H1 (cell line): ENCODE results near the gene VDR. TPM values are rescaled to one million over a fixed set of nuclear protein-coding genes. Genes with fewer than 3 reads are reported as not detected.
A peak's percentile ranks its signal among the peaks of the same experiment; 100 is the strongest.

Source experiments
- CTCF ChIA-PET: fragments of 300-600 bp; sonication (Branson Sonifier 250); formaldehyde crosslinking; loops from one replicate; lab custom pipeline; 2021; ENCODE audit not compliant: partially characterized antibody; lab: Charles Lee
- POLR2A ChIA-PET: fragments of 300-600 bp; sonication (Branson Sonifier 250); formaldehyde crosslinking; loops from one replicate; lab custom pipeline; 2021; ENCODE audit warnings: inconsistent platforms; ENCODE audit not compliant: partially characterized antibody; lab: Charles Lee
- DNase-seq, 2 experiments: peaks; one replicate each; pipeline versions ENCODE4 v3.0.0 to v3.0.0-alpha.2; 2010 to 2022; ENCODE audit warnings: low spot score in 2 of 2, low read depth in 1 of 2, mixed read lengths in 1 of 2
- FAIRE-seq: peaks from 2 replicates; lab custom pipeline; 2011; peaks lifted over from hg19 to GRCh38; lab: Jason Lieb, UNC
- H2AFZ ChIP-seq: 2 replicates; pipeline ENCODE4 v1.8.1; 2012; ENCODE audit warnings: low read length, inconsistent platforms
- H2AK5ac ChIP-seq: 2 replicates; pipeline ENCODE4 v1.6.1; 2013; ENCODE audit warnings: low read depth, low read length
- H2BK120ac ChIP-seq: replicated peaks from 2 replicates; pipeline ENCODE3; 2013; ENCODE audit warnings: low read depth, low read length, inconsistent platforms
- H2BK12ac ChIP-seq: 2 replicates; pipeline ENCODE4 v1.6.1; 2013; ENCODE audit warnings: low read depth, low read length
- H2BK15ac ChIP-seq: 2 replicates; pipeline ENCODE4 v1.6.1; 2013; ENCODE audit warnings: low read length
- H2BK20ac ChIP-seq: 2 replicates; pipeline ENCODE4 v1.6.1; 2013; ENCODE audit warnings: low read length
- H2BK5ac ChIP-seq: 2 replicates; pipeline ENCODE4 v1.6.1; 2013; ENCODE audit warnings: low read depth, low read length
- H3K14ac ChIP-seq: 2 replicates; pipeline ENCODE4 v1.6.1; 2013; ENCODE audit warnings: inconsistent platforms; ENCODE audit not compliant: insufficient read length
- H3K18ac ChIP-seq: 2 replicates; pipeline ENCODE4 v1.6.1; 2013; ENCODE audit warnings: low read length; ENCODE audit errors: extremely low read depth
- H3K23ac ChIP-seq: 2 replicates; pipeline ENCODE4 v1.6.1; 2013; ENCODE audit warnings: inconsistent platforms; ENCODE audit not compliant: insufficient read length
- H3K23me2 ChIP-seq: 2 replicates; pipeline ENCODE4 v1.6.1; 2013; ENCODE audit warnings: low read depth, low read length
- H3K27ac ChIP-seq: 2 replicates; pipeline ENCODE4 v1.6.1; 2011; ENCODE audit warnings: low read depth, low read length, inconsistent platforms
- H3K27me3 ChIP-seq, 4 experiments: replicated peaks in 1 of 4; 1 replicate in 1 of 4; 2 replicates in 3 of 4; pipeline versions ENCODE4 v1.6.1 to v1.8.1; 2011 to 2013; ENCODE audit warnings: low read length in 3 of 4, mild to moderate bottlenecking in 3 of 4, inconsistent platforms in 2 of 4, mixed read lengths in 2 of 4, moderate library complexity in 1 of 4; ENCODE audit not compliant: control insufficient read depth in 3 of 4, insufficient read depth in 3 of 4; ENCODE audit errors: extremely low read depth in 1 of 4
- H3K36me3 ChIP-seq, 4 experiments: 2 replicates each; pipeline versions ENCODE4 v1.6.1 to v1.8.1; 2011 to 2013; ENCODE audit warnings: mild to moderate bottlenecking in 4 of 4, low read length in 3 of 4, moderate library complexity in 2 of 4, control low read depth in 1 of 4, inconsistent platforms in 1 of 4; ENCODE audit not compliant: insufficient read depth in 4 of 4, control insufficient read depth in 2 of 4
- H3K4ac ChIP-seq: replicated peaks from 2 replicates; pipeline ENCODE3; 2013; ENCODE audit warnings: low read length, low read depth, mixed read lengths, inconsistent platforms; ENCODE audit not compliant: insufficient read length
- H3K4me1 ChIP-seq, 4 experiments: replicated peaks in 1 of 4; 1 replicate in 1 of 4; 2 replicates in 3 of 4; pipeline versions ENCODE4 v1.6.1 to v1.8.1; 2011 to 2013; ENCODE audit warnings: low read length in 3 of 4, inconsistent platforms in 2 of 4, mixed read lengths in 1 of 4; ENCODE audit not compliant: insufficient read depth in 4 of 4, control insufficient read depth in 3 of 4
- H3K4me2 ChIP-seq, 2 experiments: 2 replicates each; pipeline versions ENCODE4 v1.6.1 to v1.8.1; 2011 to 2013; ENCODE audit warnings: low read depth in 2 of 2, low read length in 2 of 2, control low read depth in 1 of 2, inconsistent platforms in 1 of 2, mild to moderate bottlenecking in 1 of 2; ENCODE audit not compliant: insufficient read depth in 1 of 2
- H3K4me3 ChIP-seq, 4 experiments: fragments of 200-600, 300-600 bp in 1 of 4; sonication (generic), shearing (Covaris generic), sonication (Bioruptor Twin) in 1 of 4; 2 replicates each; pipeline versions ENCODE4 v1.5.1 to v1.8.1; 2011 to 2016; ENCODE audit warnings: low read length in 4 of 4, low read depth in 3 of 4, control low read depth in 2 of 4, inconsistent platforms in 2 of 4, mild to moderate bottlenecking in 2 of 4, mixed read lengths in 1 of 4, moderate library complexity in 1 of 4; ENCODE audit not compliant: insufficient read depth in 2 of 4; ENCODE audit errors: extremely low read depth in 1 of 4
- H3K56ac ChIP-seq: replicated peaks from 2 replicates; pipeline ENCODE3; 2013; ENCODE audit warnings: low read depth, mild to moderate bottlenecking, mixed read lengths, low read length, inconsistent platforms; ENCODE audit not compliant: insufficient read length
- H3K79me1 ChIP-seq: 2 replicates; pipeline ENCODE4 v1.6.1; 2013; ENCODE audit warnings: low read depth, low read length, control low read depth
- H3K79me2 ChIP-seq, 2 experiments: 2 replicates each; pipeline versions ENCODE4 v1.6.1 to v1.8.1; 2012 to 2013; ENCODE audit warnings: low read length in 2 of 2, mild to moderate bottlenecking in 2 of 2, inconsistent platforms in 1 of 2; ENCODE audit not compliant: insufficient read depth in 2 of 2, control insufficient read depth in 1 of 2
- H3K9ac ChIP-seq, 4 experiments: replicated peaks in 1 of 4; 1 replicate in 1 of 4; 2 replicates in 3 of 4; pipeline versions ENCODE4 v1.6.1 to v1.8.1; 2011 to 2013; ENCODE audit warnings: low read depth in 3 of 4, low read length in 3 of 4, control low read depth in 2 of 4, mild to moderate bottlenecking in 2 of 4, moderate library complexity in 2 of 4, inconsistent platforms in 1 of 4; ENCODE audit errors: extremely low read depth in 1 of 4
- H3K9me3 ChIP-seq, 2 experiments: 2 replicates each; pipeline versions ENCODE4 v1.6.1 to v1.8.1; 2012 to 2013; ENCODE audit warnings: mild to moderate bottlenecking in 2 of 2, moderate library complexity in 2 of 2, control low read depth in 1 of 2, inconsistent platforms in 1 of 2, low read depth in 1 of 2, low read length in 1 of 2, mixed read lengths in 1 of 2; ENCODE audit not compliant: insufficient read depth in 2 of 2
- H4K20me1 ChIP-seq, 2 experiments: replicated peaks in 1 of 2; 2 replicates each; pipeline versions ENCODE3 to v1.8.1; 2011 to 2013; ENCODE audit warnings: inconsistent platforms in 2 of 2, low read length in 2 of 2, mild to moderate bottlenecking in 1 of 2; ENCODE audit not compliant: insufficient read depth in 2 of 2, control insufficient read depth in 1 of 2
- H4K5ac ChIP-seq: 2 replicates; pipeline ENCODE4 v1.6.1; 2013; ENCODE audit warnings: low read length, low read depth, mixed read lengths, inconsistent platforms; ENCODE audit not compliant: insufficient read length
- H4K8ac ChIP-seq: 2 replicates; pipeline ENCODE4 v1.8.0; 2013; ENCODE audit warnings: mild to moderate bottlenecking, moderate library complexity, low read length, inconsistent platforms; ENCODE audit not compliant: insufficient read depth; ENCODE audit errors: extremely low read depth
- H4K91ac ChIP-seq: replicated peaks from 2 replicates; pipeline ENCODE3; 2013; ENCODE audit warnings: low read length, mixed read lengths, inconsistent platforms; ENCODE audit not compliant: insufficient read length
- CTCF ChIP-seq, 3 experiments: IDR thresholded peaks; 1 replicate in 2 of 3; 2 replicates in 1 of 3; pipeline versions ENCODE4 v1.5.1 to v1.6.1; 2011; ENCODE audit warnings: low read length in 3 of 3, mild to moderate bottlenecking in 3 of 3, inconsistent platforms in 2 of 3, low read depth in 1 of 3, moderate library complexity in 1 of 3; ENCODE audit not compliant: insufficient read depth in 1 of 3; ENCODE audit errors: control extremely low read depth in 1 of 3
- RXRA ChIP-seq: IDR thresholded peaks from 2 replicates; pipeline ENCODE4 v1.6.1; 2011; ENCODE audit warnings: low read depth, mild to moderate bottlenecking, low read length, moderate library complexity; ENCODE audit not compliant: insufficient read depth
- SP2 ChIP-seq: IDR thresholded peaks from 2 replicates; pipeline ENCODE4 v1.6.1; 2012; ENCODE audit warnings: mild to moderate bottlenecking, low read length, inconsistent platforms
- WGBS, 2 experiments: shearing (Covaris generic) in 1 of 2; methylation state at CpG; one replicate each; pipeline versions ENCODE4 v1.1.6 to v1.1.7; 2013 to 2015; ENCODE audit warnings: low lambda C conversion rate in 2 of 2, mixed read lengths in 2 of 2, inconsistent platforms in 1 of 2, low coverage in 1 of 2, missing lambda C conversion rate in 1 of 2; ENCODE audit not compliant: insufficient replicate concordance in 2 of 2, insufficient coverage in 1 of 2, insufficient read length in 1 of 2; ENCODE audit errors: extremely low coverage in 1 of 2, missing lambda C conversion rate in 1 of 2; 5-methylcytosine and 5-hydroxymethylcytosine counted together
- polyA plus RNA-seq, 7 experiments: library from polyadenylated mRNA; depleted of rRNA in 3 of 7; stranded (reverse) in 5 of 7; unstranded in 2 of 7; fragments of >200 nt in 5 of 7; fragments of 200-250 nt in 2 of 7; gene quantifications; 1 replicate in 5 of 7; 2 replicates in 1 of 7; 4 replicates in 1 of 7; pipeline versions ENCODE4 v1.2.1 to v1.2.3, GENCODE V29; 2011 to 2013; ENCODE audit warnings: missing spikeins in 2 of 7, mixed read lengths in 2 of 7
- total RNA-seq: library from RNA; stranded (reverse); fragmentation: NEBNext Ultra II Directional; extraction: Animal tissue kit (Norgen Biotek cat#: 25700); gene quantifications from 2 replicates; pipeline ENCODE4 v1.2.1, GENCODE V29; 2021

The VDR gene
- total and polyA plus RNA-seq, 2 of the 8 experiments (the other 6 are each of a cell fraction or from before 2014, with no cell fraction given) = 0.44 to 0.65 TPM

- POLR2A ChIA-PET = no interaction called here
- Histone ChIP-seq H2AK5ac (no peak overlapping the region), H3K4me3 (no peak overlapping the region), H4K91ac (no peak overlapping the region), H3K4me1 (peaks cover 0 to 7% (median 3%) of the 10 kb centered on the region in 4 experiments; a peak in 3 of 7 replicates), H3K4me2 (no peak overlapping the region), H3K4ac (no peak overlapping the region), H2BK120ac (no peak overlapping the region), H3K27ac (no peak overlapping the region), H3K27me3 (peaks cover 0 to 2% (median 0%) of the 10 kb centered on the region in 4 experiments; a peak in 1 of 7 replicates), H2BK12ac (no peak overlapping the region), H4K20me1 (no peaks in the 10 kb centered on the region), H3K9me3 (no peaks in the 10 kb centered on the region), H3K79me1 (no peaks in the 10 kb centered on the region), H3K23ac (no peak overlapping the region), H2AFZ (no peak overlapping the region), H4K8ac (no peak overlapping the region), H3K36me3 (no peaks in the 10 kb centered on the region), H4K5ac (no peak overlapping the region), H3K18ac (no peak overlapping the region), H3K79me2 (no peaks in the 10 kb centered on the region), H2BK5ac (no peak overlapping the region), H3K23me2 (no peaks in the 10 kb centered on the region), H3K56ac (no peak overlapping the region), H3K14ac (no peak overlapping the region), H2BK20ac (no peak overlapping the region), H2BK15ac (no peak overlapping the region), H3K9ac (no peak overlapping the region)
- DNase-seq = no peak
- 81% methylated on average over 2 of the region's 2 CpGs; no CpG with 5 or more reads in 1 of the 2 experiments for WGBS, 2 experiments
- CTCF ChIA-PET = interaction anchor here (0.6 to 4.2 kb wide), 27 partner anchors 9 to 309 kb away, joined by 3 to 19 read pairs (median 3); no protein-coding TSS in a partner anchor
- no peak for FAIRE-seq
- TF ChIP-seq SP2 = no peak
- peak; percentile 88; the same call in 1 of the 2 replicates for TF ChIP-seq RXRA
- TF ChIP-seq CTCF (IDR thresholded peaks at IDR 0.05; ENCODE audit: control extremely low read depth in 1 of 3, insufficient read depth in 1 of 3, low read depth in 1 of 3, low read length in 3 of 3) = peak in 2 of 3 experiments; percentile 40 to 45; a peak in 2 of 4 replicates
Observed at GRCh38 chr12:47855502-47855901, 49.3 kb downstream of the VDR start.
